ENCODE data around the gene TDRD6.

DNA sequence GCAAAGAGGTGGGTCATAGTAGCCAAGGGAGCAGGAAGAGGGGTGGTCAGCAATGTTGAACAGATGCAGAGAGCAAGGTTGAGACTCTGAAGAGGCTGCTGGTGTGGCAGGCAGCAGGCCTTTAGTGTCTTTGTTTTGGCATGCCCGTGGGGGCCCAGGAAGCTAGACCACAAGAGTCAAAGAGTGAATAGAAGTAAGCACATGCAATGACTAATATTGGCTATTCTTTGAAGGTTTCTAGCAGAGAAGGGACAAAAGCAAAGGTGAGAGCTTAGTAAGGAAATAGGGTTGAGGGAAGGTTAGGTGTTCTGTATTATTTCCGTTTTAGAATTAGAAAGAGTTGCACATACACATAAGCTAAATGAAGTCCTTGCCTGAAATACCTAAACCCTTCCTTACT is 18.8 kb downstream of the TDRD6 start:
- TF ChIP-seq, protein P1, sequence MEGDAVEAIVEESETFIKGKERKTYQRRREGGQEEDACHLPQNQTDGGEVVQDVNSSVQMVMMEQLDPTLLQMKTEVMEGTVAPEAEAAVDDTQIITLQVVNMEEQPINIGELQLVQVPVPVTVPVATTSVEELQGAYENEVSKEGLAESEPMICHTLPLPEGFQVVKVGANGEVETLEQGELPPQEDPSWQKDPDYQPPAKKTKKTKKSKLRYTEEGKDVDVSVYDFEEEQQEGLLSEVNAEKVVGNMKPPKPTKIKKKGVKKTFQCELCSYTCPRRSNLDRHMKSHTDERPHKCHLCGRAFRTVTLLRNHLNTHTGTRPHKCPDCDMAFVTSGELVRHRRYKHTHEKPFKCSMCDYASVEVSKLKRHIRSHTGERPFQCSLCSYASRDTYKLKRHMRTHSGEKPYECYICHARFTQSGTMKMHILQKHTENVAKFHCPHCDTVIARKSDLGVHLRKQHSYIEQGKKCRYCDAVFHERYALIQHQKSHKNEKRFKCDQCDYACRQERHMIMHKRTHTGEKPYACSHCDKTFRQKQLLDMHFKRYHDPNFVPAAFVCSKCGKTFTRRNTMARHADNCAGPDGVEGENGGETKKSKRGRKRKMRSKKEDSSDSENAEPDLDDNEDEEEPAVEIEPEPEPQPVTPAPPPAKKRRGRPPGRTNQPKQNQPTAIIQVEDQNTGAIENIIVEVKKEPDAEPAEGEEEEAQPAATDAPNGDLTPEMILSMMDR (conservative IDR thresholded peaks at IDR 0.05; ENCODE audit: low read depth, low read length) = no peak
- no peak for TF ChIP-seq EZH2 (IDR thresholded peaks at IDR 0.05; ENCODE audit: low read length, unreplicated experiment)
- TF ChIP-seq EZH2phosphoT487 (IDR thresholded peaks at IDR 0.05; ENCODE audit: borderline replicate concordance, low read length) = no peak

Measured in PC-3 (cell line).